Transverse colon (tissue), 4 donors: Measurements from ENCODE around the gene SPRR2F.
"Not testable (repeated sequence)": the region's sequence is repeated elsewhere in the genome, so short reads cannot be mapped to it uniquely, and the experiment has no call there.

ENCODE experiments used
- EP300 ChIP-seq: sonication (generic); formaldehyde crosslinking; IDR thresholded peaks from one replicate; pipeline ENCODE4 v1.6.1; 2017; ENCODE audit warnings: antibody characterized with exemption, low read depth
- POLR2A ChIP-seq: fragments of 450-650 bp; IDR thresholded peaks from one replicate; pipeline ENCODE4 v1.6.1; 2016; ENCODE audit warnings: antibody characterized with exemption, mild to moderate bottlenecking, moderate library complexity
- POLR2AphosphoS5 ChIP-seq, 3 donors: sonication (generic); formaldehyde crosslinking; IDR thresholded peaks; one replicate each; pipeline ENCODE4 v1.6.1; 2016; ENCODE audit warnings: antibody characterized with exemption in 3 of 3
- TF ChIP-seq, protein P1 (sequence below), 5 experiments: fragments of 200-600 bp in 3 of 5; fragments of 450-650 bp in 2 of 5; sonication (generic) in 3 of 5; IDR thresholded peaks; 1 replicate in 2 of 5; 2 replicates in 3 of 5; pipeline ENCODE4 v1.5.1; 2016 to 2017; ENCODE audit warnings: antibody characterized with exemption in 5 of 5, inconsistent platforms in 3 of 5, mild to moderate bottlenecking in 2 of 5, moderate library complexity in 1 of 5

GRCh38 chr1:153112454-153112853, 862 bp downstream of the SPRR2F start:
- TF ChIP-seq POLR2A; POLR2AphosphoS5 (IDR thresholded peaks at IDR 0.05); EP300: not testable (repeated sequence)
- TF ChIP-seq, protein P1, sequence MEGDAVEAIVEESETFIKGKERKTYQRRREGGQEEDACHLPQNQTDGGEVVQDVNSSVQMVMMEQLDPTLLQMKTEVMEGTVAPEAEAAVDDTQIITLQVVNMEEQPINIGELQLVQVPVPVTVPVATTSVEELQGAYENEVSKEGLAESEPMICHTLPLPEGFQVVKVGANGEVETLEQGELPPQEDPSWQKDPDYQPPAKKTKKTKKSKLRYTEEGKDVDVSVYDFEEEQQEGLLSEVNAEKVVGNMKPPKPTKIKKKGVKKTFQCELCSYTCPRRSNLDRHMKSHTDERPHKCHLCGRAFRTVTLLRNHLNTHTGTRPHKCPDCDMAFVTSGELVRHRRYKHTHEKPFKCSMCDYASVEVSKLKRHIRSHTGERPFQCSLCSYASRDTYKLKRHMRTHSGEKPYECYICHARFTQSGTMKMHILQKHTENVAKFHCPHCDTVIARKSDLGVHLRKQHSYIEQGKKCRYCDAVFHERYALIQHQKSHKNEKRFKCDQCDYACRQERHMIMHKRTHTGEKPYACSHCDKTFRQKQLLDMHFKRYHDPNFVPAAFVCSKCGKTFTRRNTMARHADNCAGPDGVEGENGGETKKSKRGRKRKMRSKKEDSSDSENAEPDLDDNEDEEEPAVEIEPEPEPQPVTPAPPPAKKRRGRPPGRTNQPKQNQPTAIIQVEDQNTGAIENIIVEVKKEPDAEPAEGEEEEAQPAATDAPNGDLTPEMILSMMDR (IDR thresholded peaks at IDR 0.05): not testable (repeated sequence)
